Cardiac septum (tissue), 1 donor: ENCODE measurements around the gene MRPL41. TPM values are rescaled to one million over a fixed set of nuclear protein-coding genes. Genes with fewer than 3 reads are reported as not detected.
A peak's percentile ranks its signal among the peaks of the same experiment; 100 is the strongest.
"Not testable (repeated sequence)": the region's sequence is repeated elsewhere in the genome, so short reads cannot be mapped to it uniquely, and the experiment has no call there.

Source experiments
- DNase-seq: peaks from one replicate; pipeline ENCODE4 v3.0.0-alpha.2; 2020; ENCODE audit warnings: low spot score
- intact Hi-C: fragments of 100-400 bp; cut with DNase I; formaldehyde crosslinking; loops from one replicate; pipeline ENCODE4 v1.14.0; 2022
- total RNA-seq: library from RNA; stranded (reverse); fragmentation: NEBNext Ultra II Directional; extraction: Animal tissue kit (Norgen Biotek cat#: 25700); gene quantifications from one replicate; pipeline ENCODE4 v1.2.1, GENCODE V29; 2021
- donor health status: DM: no; HTN: no; CAD: no.

Gene MRPL41
- total RNA-seq, 1 donor from 2014 or later, result 184 TPM

DNA sequence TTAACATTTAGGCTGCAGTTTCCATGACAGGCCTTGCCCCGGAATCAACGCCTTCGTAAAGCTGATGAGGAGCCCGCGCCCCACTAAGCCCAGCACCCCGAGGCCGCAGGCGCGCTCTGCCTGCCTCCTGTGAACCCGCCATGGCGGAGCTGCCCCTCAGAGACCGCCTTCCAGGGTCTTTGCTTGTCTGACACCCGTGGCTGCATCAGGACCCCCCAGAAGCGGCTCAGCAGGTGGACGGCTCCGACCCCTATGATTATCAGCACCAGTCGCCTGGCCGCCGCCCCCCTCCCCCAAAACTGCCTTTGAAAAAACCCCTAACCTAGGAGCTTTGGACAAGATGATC is 27.6 kb downstream of the MRPL41 start:
- DNase-seq, result no peak
- intact Hi-C loops, result loop anchor here (2.0 kb wide), 1 partner anchor 26 kb away; no protein-coding TSS in a partner anchor

DNA sequence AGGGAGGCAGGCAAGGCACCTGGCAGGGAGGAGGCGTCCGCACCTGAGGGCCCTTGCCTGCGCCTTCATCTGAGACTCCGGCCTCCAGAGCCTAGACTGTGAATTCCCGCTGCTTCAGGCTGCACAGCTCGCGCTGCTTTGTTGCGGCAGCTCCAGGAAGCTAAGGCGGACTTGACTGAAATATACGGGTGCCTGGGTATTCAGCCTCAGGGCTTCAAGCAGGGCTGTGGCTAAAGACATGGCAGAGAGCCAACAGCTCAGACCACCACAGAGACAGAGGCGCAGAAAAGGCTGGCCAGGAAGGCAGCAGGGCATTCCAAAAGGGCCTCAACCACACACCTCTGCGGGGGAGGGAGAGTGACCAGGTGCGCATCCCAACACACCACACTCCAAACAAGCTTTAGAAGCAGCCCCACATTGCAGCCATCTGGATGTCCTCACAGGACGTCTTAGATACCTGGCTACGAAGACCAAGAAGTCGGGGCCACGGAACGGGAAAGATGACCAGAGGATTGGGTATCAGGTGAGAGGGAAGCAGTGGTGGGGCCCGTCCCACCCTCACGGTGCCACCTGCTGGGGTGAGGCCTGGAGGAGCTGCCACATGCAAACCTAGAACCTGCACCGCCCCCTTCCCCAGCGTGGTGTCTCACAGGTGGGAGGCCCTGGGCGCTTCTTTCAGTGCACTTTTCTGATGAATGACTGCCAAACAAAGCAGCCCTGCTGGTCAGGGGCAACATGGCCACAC is 28.7 kb downstream of the MRPL41 start:
- DNase-seq, result no peak
- intact Hi-C loops, result no loop called here

DNA sequence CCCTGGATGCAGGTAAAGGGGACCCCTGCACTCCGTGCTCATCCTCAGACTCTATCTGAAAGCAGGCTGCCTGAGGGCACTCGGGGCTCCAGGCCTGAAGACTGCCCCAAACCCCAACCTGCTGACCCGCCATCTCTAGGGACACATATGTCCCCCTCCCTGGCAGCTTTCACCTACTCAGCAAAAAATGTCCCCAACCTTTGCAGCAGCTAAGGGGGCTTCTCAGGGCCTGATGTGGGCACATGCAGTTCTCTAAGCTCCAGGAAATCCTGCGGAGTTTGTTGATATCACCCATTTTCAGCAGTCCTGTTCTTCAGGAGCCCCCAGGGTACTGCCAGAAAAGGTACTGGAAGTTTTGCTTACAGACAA is 29.3 kb downstream of the MRPL41 start:
- intact Hi-C loops, result no loop called here
- no peak for DNase-seq

DNA sequence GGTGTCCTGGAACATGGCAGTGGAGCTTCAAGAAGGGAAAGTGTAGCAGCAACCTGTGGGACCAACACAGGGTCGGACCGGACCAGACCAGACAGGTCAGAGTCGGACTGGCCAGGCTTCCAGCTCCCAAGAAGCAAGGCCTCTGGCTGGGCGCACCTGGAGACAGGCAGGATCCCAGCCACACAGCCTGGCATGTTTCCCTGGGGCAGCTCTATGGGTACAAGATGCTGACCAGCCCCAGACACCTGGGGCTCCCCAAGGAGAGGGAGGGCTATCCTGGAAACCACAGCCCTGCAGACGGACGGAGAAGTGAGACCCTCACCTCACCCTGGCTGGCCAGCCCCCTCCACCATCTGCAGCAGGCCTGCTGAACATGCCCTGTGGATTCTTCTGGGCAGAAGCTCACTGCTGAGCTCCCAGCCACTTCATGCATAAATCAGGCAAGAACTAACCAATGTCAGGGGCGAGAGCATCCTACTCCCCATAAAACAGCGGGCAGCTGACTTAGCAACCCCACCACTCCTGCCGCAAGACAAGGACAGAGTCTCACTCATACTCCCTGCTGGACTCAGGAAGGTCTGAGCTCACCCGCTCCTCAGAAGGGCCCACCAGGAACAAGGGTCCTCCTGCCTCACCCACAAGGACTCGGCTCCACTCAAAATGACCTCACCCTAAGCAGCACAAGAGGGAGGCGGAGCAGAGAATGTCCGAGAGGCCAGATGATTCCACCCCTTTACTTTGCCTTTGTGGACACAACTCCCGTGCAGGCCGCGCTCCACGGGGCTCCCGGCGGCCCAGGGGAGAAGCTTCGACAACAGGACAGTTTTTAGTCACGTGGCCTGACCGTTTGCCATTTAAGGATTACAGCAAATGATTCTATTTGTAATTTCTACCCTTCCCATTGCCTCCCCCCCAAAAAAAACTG is 29.9 kb downstream of the MRPL41 start:
- no peak for DNase-seq
- intact Hi-C loops, result no loop called here

DNA sequence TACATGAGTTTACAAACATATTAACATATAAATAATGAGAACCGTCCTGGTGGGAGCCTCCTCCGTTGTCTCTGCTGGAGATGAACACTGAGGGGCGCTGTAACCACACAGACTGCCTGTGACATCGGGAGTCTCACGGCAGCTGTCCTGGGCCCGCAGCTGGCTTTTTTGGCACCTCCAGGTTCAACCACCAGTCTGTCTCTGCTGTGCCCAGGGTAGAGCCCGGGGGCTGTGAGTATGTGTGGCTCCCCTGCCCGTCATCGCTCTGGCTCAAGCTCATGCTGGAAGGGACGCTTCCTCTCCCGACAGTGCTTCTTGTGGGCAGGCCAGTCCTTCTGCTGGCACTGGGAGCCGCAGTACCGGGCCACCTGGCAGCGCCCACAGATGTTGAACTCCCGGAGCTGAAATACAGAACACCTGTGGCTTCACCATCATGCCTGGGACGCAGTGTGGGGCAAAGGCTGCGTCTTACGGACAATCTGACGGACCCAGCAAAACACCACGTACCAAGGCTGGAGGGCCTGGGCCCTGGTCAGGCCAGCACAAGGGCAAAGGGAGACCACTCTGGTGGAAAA is 30.7 kb downstream of the MRPL41 start:
- intact Hi-C loops, result no loop called here

DNA sequence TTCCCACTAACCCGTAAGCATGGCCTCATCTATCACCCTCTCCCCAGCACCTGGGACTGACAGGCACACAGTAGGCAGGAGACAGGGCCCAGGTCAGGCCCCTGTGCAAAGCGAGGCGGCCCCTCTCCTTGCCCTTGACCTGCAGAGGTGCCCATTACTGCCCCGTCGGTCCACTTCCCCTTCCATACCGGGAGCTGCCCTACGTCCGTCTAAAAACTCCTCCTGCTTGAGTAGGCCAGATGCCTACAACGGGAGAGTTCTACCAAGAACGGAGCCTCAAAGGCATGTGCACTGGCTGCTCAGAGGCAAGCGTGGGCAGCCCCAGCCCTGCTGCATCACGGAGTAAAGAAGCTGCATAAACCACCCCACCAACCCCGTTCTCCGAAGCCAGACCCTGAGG is 31.7 kb downstream of the MRPL41 start:
- intact Hi-C loops, result no loop called here

More for the DNA sequence above, 30.7 kb downstream of the MRPL41 start:
- DNase-seq, result no peak

DNA sequence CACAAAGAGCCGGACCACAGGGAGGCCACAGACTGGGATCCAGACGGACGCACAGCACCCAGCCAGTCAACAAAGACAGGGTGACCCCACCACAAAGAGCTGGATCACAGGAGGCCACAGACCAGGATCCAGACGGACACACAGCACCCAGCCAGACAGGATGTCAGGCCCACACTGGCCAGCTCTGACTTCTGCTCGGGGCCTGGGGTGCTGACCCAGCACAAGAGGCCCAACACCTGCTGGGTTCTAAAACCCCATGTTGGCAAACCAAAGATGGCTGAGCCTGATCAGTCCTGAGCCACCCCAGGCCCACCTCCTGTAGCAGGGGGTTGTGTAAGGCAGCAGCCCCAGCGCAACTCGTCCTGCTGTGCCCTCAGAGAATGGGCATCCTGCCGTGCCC is 32.3 kb downstream of the MRPL41 start:
- no peak for DNase-seq

More for the DNA sequence above, 31.7 kb downstream of the MRPL41 start:
- no peak for DNase-seq

DNA sequence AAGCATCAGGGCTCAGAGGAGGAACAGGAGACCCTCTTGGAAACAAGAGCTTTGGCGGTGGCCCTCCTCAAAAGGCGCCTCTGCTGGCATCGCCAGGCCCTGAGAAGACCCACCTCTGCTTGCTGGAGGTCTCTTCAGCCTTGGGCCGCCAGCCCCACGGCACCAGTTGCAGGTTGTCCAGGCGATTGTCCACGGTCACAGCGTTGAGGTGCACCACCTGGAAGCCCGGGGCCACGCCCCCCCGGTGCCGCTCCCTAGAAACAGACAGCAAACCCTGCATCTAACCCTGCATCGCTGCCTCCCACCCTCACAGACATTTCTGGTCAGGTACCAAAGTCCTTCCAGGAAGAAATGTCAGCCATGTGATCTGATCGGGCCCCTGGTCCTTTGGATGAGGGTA is 35.2 kb downstream of the MRPL41 start:
- DNase-seq, result no peak
- intact Hi-C loops, result no loop called here

More for the DNA sequence above, 32.3 kb downstream of the MRPL41 start:
- intact Hi-C loops, result no loop called here

DNA sequence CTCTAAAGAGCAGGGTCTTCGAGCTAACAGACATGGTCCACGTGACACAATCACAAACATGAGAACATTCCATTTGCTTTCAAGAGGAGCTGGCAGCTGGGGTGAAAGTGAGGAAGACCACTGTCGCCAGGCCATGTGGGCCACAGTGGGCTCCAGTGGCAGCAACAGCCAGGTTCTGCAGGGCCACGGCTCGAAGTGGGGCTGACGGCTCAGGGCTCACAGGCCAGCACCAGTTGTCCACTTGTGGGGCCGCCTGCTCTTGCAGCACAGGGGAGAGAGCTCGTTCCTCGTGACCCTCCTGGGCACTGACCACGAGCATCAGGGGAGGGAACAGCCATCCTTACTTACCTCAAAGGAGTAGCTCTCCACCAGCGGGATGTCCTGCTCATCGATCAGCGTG is 36.6 kb downstream of the MRPL41 start:
- no peak for DNase-seq
- intact Hi-C loops, result no loop called here

DNA sequence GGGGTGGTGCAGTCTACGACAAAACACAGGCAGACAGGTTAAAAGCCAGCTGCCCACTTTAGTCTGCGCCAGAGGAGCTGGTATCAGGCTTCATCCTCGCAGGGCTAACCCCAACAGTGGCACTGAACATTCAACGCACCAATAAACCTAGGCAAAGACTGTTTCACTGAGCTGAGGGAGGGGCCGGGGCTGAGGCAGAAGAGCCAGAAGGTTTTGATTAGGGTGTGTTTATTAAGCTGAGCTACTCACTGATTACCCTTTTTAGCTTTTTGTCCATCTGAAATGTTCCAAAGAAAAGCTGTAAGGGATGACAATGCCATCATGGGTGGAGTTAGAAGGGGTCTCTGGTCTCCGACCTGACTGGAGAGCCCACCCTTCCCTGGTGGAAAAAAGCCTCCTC is 37.2 kb downstream of the MRPL41 start:
- DNase-seq, result no peak
- intact Hi-C loops, result no loop called here

DNA sequence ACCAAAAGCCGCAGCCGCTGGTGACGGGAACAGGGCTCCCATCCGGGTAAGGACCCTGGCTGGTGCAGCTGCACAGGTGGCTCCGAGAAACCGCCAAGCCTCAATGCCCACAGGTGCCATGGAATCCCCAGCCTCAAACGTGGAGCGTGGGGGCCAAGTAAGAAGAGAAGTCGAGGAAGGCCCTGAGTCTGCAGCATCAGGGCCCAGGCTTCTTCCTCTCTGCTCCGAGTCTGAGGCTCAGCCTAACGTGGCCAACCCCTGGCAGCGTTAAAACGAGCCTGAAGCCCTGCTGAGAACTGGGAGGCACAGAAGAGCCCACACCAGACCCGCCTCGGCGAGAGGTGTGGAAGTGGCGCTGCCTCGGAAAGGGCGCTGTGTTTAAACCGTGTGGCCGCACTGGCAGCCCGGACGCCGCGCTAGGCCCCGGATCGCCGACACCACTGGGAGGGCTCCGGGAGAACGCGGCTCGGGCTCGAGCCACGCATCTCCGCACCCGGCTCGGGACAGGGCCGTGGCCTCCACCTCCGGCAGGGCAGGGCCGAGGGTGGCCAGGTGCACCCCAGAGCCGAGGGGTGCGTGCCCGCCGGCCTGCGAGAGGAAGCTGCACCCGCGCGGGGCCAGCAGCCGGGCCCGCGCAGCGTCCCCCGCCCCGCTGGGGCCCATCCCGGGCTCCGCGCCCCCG is 37.9 kb downstream of the MRPL41 start:
- intact Hi-C loops, result no loop called here
- DNase-seq, result no peak

DNA sequence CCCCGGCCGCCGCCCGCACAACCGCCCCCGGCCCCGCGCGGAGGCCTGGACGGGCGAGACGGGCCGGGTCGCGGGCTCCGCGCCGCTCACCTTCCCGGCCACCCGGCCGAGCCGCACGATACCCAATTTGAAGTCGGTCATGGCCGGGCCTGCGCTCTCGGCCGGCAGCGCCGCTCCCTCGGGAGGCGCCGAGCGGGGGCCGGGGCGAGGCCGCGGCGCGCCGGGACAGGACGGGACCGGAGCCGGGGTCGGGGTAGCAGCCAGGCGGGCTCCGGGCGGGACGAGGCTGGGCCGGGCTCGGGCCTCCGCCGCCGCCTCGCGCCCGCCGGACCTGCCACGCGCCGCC is 38.4 kb downstream of the MRPL41 start:
- no peak for DNase-seq
- intact Hi-C loops, result no loop called here

DNA sequence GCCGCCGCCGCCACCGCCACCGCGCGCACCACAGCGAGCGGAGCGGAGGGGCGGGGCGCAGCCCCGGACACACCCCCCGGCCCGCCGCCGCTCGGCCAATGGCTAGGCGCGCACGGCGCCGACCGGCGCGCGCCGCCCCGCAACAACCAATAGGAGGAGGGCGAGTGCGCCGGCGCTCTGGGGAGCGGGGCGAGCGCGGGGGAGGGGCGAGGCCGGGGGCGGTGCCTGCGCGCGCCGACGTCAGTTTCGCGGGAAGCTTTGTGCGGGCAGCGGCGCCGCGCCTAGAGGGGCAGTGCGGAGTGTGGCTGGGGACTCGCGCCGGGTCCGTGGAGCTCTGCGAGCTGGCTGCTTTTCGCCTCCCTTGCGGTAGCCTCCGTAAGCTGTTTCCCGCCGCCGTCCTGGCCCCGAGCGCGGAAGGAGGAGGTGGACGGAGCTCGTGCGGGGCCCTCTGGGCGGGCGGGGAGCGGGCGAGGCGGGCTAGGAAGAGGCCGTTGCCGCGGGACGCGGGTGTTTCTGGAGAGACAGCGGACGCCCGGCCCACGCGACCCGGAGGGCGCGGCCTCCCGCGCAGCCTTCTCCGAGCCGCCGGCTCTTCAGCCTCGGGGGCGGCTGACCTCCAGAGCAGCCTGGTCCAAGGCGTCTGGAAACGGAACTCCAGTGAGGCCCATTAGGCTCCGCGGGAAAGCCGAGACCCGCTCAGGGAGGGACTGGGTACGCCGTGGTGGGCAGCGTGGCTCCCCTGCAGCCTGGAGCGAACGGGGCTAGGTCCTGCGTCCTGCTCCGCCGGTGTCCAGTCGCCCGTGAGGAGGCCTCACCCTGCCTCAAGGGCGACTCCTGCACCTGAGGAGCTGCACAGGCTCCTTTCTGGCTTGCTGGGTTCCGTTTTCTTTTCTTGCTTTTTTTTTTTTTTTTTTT is 39.0 kb downstream of the MRPL41 start, which contains the start of gene ZMYND19:
ZMYND19 (minus strand) TSS at position 44 of the 915 bp plus-strand sequence. CDS start 249 bp downstream, outside the sequence.
- peak; percentile 95 for DNase-seq
- intact Hi-C loops, result no loop called here

DNA sequence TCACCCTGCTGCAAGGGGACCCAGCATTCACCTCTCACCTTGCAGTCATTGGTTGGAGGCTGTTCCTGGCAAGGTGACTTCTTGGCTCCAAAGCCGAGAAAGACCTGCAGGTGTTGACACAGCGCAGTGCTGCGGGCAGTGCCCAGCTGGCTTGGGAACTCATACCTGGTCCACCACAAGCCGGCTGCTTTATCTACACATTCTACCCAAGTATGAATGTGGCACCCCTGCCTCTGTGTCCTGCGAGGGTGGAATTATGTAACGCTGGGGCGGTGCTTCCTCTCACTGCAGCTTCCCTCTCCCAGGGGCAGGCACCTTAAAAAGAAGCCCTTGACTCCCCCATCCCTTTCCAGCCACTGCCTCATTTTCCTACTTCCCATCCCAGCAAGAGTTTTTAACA is 41.1 kb downstream of the MRPL41 start:
- no peak for DNase-seq
- intact Hi-C loops, result no loop called here

DNA sequence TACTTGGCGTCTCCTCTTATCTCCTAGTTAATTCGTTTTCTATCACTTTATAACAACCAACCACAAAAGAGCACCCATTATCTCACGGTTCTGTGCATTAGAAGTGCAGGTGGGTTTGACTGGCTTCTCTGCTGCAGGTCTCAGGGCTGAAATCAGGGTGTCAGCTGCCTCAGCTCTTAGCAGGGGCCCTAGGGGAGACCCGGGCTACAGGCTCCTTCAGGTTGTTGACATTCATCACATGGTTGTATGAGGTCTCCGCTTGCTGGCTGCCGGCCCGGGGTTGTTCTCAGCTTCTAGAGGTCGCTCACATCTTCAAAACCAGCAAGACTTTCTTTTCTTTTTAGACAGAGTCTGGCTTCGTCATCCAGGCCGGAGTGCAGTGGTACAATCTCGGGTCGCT is 41.5 kb downstream of the MRPL41 start:
- DNase-seq, result no peak

DNA sequence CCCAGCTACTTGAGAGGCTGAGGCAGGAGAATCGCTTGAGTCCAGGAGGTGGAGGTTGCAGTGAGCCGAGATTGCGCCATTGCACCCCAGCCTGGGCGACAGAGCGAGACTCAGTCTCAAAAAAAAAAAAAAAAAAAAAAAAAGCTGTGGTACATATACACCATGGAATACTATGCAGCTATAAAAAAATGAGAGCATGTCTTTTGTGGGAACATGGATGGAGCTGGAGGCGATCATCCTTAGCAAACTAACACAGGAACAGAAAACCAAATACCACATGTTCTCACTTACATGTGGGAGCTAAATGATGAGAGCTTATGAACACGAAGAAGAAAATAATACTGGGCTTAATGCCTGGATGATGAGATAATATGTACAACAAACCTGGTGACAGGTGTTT is 44.9 kb downstream of the MRPL41 start:
- intact Hi-C loops, DNase-seq: not testable (repeated sequence)

More for the DNA sequence above, 41.5 kb downstream of the MRPL41 start:
- intact Hi-C loops, result no loop called here

DNA sequence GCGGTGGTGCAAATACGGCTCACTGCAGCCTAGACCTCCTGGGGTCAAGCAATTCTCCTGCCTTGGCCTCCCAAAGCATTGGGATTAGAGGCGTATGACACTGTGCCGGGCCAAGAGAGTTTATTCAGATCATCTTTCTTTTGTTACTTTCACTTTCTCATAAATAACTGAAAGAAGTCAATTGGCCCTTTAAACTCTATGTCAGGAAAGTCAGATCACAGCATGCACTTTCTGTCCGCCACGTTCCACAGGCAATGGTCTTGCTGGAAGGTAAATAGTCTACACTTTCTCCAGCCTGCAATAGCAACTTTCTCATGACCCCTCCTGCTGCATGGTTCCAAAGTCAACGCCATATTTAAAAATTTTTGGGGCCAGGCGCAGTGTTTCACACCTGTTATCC is 47.3 kb downstream of the MRPL41 start:
- no peak for DNase-seq
- intact Hi-C loops, result no loop called here
